Measurements from ENCODE around the gene FBXO46.

DNA sequence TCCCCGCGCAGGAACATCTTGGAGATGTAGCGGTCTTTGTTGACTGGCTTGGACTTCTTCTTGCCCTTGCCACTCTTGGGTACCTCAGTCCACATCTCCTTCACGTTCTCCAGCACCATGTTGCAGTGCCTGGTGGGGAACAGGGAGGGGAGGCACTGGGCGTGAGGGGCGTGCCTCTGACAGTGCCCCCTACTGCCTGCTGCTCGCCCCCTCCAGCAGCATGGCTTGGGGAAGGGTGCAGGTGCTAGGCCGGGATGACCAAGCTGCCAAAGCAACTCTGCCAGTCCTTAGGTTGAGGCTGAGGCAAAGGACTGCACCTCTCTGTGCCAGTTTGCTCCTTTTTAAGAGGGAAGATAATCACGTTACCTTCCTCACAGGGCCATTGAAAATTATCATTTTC is 43.1 kb downstream of the FBXO46 start:
- TF ChIP-seq RXRA (IDR thresholded peaks at IDR 0.05; ENCODE audit: borderline replicate concordance, low read depth) (no peak), CTCF (IDR thresholded peaks at IDR 0.05) (no peak; the same call in 1 of the 2 replicates), USF2 (IDR thresholded peaks at IDR 0.05; ENCODE audit: borderline replicate concordance, low read depth, low read length) (no peak), SMC3 (IDR thresholded peaks at IDR 0.05; ENCODE audit: low read depth, low read length) (no peak), POLR2AphosphoS5 (IDR thresholded peaks at IDR 0.05; ENCODE audit: low read depth, low read length) (no peak), RFX5 (IDR thresholded peaks at IDR 0.05; ENCODE audit: low read length) (no peak), FOXM1 (IDR thresholded peaks at IDR 0.05; ENCODE audit: low read depth) (no peak), CHD2 (IDR thresholded peaks at IDR 0.05; ENCODE audit: low read length, partially characterized antibody) (no peak), SIN3A (IDR thresholded peaks at IDR 0.05; ENCODE audit: borderline replicate concordance, low read depth, low read length) (no peak), GABPA (IDR thresholded peaks at IDR 0.05; ENCODE audit: low read depth) (no peak)
- TF ChIP-seq, protein P1, sequence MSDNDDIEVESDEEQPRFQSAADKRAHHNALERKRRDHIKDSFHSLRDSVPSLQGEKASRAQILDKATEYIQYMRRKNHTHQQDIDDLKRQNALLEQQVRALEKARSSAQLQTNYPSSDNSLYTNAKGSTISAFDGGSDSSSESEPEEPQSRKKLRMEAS (IDR thresholded peaks at IDR 0.05; ENCODE audit: low read depth): no peak
- TF ChIP-seq, protein P2, sequence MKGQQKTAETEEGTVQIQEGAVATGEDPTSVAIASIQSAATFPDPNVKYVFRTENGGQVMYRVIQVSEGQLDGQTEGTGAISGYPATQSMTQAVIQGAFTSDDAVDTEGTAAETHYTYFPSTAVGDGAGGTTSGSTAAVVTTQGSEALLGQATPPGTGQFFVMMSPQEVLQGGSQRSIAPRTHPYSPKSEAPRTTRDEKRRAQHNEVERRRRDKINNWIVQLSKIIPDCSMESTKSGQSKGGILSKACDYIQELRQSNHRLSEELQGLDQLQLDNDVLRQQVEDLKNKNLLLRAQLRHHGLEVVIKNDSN (IDR thresholded peaks at IDR 0.05; ENCODE audit: borderline replicate concordance, low read depth): no peak
